Effector memory CD4-positive, alpha-beta T cell (primary cell): ENCODE measurements around the gene ZNF774.
"Not testable (repeated sequence)": the region's sequence is repeated elsewhere in the genome, so short reads cannot be mapped to it uniquely, and the experiment has no call there.

Experiments
- DNase-seq, 3 donors: peaks; one replicate each; pipeline ENCODE4 v3.0.0-alpha.2; 2020
- H3K27ac ChIP-seq: 2 replicates; pipeline ENCODE4 v1.7.0; 2013; ENCODE audit warnings: mild to moderate bottlenecking, low read length, moderate library complexity; ENCODE audit not compliant: insufficient read depth, poor library complexity, severe bottlenecking
- H3K27me3 ChIP-seq: replicated peaks from 2 replicates; pipeline ENCODE4 v1.7.0; 2013; ENCODE audit warnings: mild to moderate bottlenecking, low read length; ENCODE audit not compliant: insufficient read depth, control insufficient read depth, poor library complexity, severe bottlenecking
- H3K36me3 ChIP-seq: 2 replicates; pipeline ENCODE4 v1.7.0; 2013; ENCODE audit warnings: mild to moderate bottlenecking, low read length, moderate library complexity; ENCODE audit not compliant: control insufficient read depth, insufficient read depth
- H3K4me1 ChIP-seq: 2 replicates; pipeline ENCODE4 v1.7.0; 2013; ENCODE audit warnings: low read length, mild to moderate bottlenecking; ENCODE audit not compliant: control insufficient read depth, insufficient read depth, poor library complexity, severe bottlenecking
- H3K4me3 ChIP-seq: 2 replicates; pipeline ENCODE4 v1.7.0; 2013; ENCODE audit warnings: low read length, low read depth, mild to moderate bottlenecking; ENCODE audit not compliant: insufficient read depth, poor library complexity, severe bottlenecking
- H3K9me3 ChIP-seq: 2 replicates; pipeline ENCODE4 v1.7.0; 2013; ENCODE audit warnings: mild to moderate bottlenecking, low read length, moderate library complexity; ENCODE audit not compliant: control insufficient read depth

ZNF774 gene

GRCh38 chr15:90400005-90400758 is 48.1 kb downstream of the ZNF774 start:
- peak overlapping the region; percentile 10 for H3K4me3 ChIP-seq
- H3K4me1 ChIP-seq = peaks cover 27% of the 10 kb centered on the region
- DNase-seq = no peak

DNA sequence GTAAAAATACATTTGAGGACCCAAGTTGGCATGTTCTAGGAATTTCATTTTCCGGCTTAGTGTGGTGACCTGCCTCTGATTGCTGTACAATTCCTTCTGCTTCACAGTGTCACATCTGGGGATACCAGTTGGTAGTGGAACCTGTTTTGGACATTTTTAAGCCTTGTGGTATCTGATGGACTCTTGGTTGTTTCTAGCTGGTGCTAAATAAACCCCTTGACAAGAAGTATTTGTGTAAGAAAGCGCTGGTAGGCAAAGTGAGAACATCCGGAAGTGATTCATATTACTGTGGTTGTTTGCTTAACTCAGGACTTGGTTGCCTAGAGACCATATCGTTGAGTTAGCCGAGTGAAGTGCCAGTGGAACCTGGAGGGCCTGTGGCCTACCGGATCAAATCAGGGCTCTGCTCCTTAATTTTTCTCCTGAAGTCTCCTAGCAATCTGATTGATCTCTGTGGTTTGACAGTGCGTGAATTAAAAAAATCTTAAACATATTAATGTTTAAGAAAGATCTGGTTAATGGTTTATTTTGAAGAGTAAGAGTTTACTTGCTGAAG is 48.8 kb downstream of the ZNF774 start:
- Histone ChIP-seq H3K4me3 (peak overlapping the region; percentile 10), H3K27me3 (no peaks in the 10 kb centered on the region), H3K36me3 (no peaks in the 10 kb centered on the region), H3K4me1 (peaks cover 27% of the 10 kb centered on the region), H3K9me3 (no peaks in the 10 kb centered on the region), H3K27ac (peak overlapping the region; percentile 92)
- peak; percentile 52 to 69 (median 59) for DNase-seq

More at GRCh38 chr15:90400005-90400758, 48.1 kb downstream of the ZNF774 start:
- Histone ChIP-seq H3K36me3 (no peaks in the 10 kb centered on the region), H3K27me3 (no peaks in the 10 kb centered on the region), H3K9me3 (no peaks in the 10 kb centered on the region), H3K27ac (peak overlapping the region; percentile 92)

DNA sequence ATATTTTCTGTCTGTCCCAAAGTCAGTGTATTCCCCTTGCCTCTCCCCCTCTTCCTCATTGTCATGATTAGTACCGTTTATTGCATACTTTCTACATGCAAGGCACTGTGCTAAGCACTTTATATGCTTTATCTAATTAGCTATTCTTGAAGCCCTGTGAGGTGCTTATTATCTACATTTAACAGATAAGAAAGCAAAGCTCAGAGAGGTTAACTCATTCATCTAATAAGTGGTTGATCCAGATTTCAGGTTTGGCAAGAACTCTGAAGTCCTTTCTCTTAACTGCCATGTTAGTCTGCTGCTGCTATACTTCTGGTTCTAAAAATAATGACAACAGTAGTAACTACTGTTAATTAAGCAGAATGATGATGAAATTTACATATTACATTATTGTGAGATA is 49.4 kb downstream of the ZNF774 start:
- no peak for DNase-seq
- H3K36me3 ChIP-seq = no peaks in the 10 kb centered on the region
- H3K27ac ChIP-seq = peak overlapping the region; percentile 92
- peaks cover 27% of the 10 kb centered on the region for H3K4me1 ChIP-seq
- no peaks in the 10 kb centered on the region for H3K27me3 ChIP-seq
- H3K9me3 ChIP-seq = no peaks in the 10 kb centered on the region
- H3K4me3 ChIP-seq = no peak overlapping the region

DNA sequence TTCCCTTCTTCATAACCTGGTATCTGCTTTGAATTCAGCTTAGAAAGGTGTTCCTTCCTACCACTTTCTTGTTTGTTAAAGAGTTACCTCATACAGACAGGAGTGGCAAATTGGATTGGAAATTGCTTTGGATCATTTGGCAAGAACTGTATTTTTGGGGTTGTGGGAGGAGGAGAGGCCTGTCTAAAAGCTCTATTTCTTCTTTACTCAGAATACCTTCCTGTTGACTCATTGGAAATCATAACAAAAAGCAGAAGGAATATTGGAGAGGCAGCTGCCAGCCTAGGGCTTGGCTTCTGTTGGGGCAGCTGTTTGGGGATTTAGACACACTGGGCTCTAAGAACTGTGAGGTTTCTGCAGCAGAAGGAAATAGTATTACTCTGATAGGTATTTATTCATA is 50.1 kb downstream of the ZNF774 start:
- Histone ChIP-seq H3K27me3 (no peaks in the 10 kb centered on the region), H3K4me1 (peaks cover 29% of the 10 kb centered on the region), H3K36me3 (no peaks in the 10 kb centered on the region), H3K27ac (peak overlapping the region; percentile 92), H3K9me3 (no peaks in the 10 kb centered on the region), H3K4me3 (no peak overlapping the region)
- DNase-seq = no peak

GRCh38 chr15:90402767-90403166 is 50.7 kb downstream of the ZNF774 start:
- Histone ChIP-seq H3K4me3 (no peak overlapping the region), H3K9me3 (no peaks in the 10 kb centered on the region), H3K27ac (no peak overlapping the region), H3K4me1 (peaks cover 32% of the 10 kb centered on the region), H3K27me3 (no peaks in the 10 kb centered on the region), H3K36me3 (no peaks in the 10 kb centered on the region)
- DNase-seq = no peak

DNA sequence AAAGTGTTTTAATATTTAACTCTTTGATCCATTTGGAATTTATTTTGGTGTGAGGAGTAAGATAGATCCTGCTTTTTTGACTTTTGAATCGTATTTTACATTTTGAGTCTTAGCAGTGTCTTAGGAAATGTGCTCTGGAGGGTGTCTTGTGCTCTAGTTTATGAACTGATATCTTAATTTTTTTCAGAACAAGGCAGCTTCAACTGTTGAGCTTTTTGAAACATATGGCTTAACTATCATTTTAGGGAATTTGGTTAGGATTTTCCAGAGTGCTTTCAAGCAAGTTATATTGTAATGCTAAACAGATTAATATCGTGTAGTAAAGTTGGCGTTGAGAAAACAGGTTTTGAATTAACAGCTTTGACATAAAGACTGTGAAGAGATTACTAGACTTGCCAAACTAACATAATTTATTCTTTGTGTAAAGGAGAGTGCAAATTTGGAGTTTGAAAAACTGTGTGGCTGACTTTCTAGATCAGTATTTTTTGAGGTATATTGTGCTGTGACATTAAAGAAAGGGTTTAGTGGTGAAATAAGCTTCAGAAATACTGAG is 53.0 kb downstream of the ZNF774 start:
- H3K27me3 ChIP-seq = no peaks in the 10 kb centered on the region
- H3K27ac ChIP-seq = no peak overlapping the region
- H3K36me3 ChIP-seq = no peaks in the 10 kb centered on the region
- no peak overlapping the region for H3K4me3 ChIP-seq
- H3K9me3 ChIP-seq = no peaks in the 10 kb centered on the region
- no peak for DNase-seq
- H3K4me1 ChIP-seq = peaks cover 29% of the 10 kb centered on the region

GRCh38 chr15:90407336-90407735 is 55.3 kb downstream of the ZNF774 start:
- Histone ChIP-seq H3K27me3 (no peaks in the 10 kb centered on the region), H3K27ac (no peak overlapping the region), H3K36me3 (no peaks in the 10 kb centered on the region), H3K4me3 (no peak overlapping the region), H3K9me3 (no peaks in the 10 kb centered on the region), H3K4me1 (peaks cover 10% of the 10 kb centered on the region)
- no peak for DNase-seq

DNA sequence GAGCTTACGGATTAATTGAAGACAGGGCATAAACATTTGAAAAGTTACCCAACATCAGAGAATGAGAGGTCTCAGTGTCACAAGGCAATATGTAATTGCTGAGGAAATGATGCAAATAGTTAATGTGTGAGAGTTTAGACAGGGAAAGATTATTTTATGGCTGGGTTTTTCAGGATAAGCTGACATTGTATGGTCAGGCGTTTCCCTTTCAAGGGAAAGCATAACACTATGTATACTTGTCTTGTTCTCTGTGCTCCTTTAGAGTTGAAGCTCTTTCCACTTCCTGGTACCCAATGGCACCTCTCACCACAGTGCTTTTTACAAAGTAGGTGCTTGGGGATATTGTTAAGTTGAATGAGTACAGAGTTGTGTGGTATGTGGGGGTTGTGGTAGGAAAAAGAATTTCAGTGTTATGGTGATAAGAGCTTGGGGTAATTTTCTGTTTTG is 55.8 kb downstream of the ZNF774 start:
- peaks cover 13% of the 10 kb centered on the region for H3K4me1 ChIP-seq
- no peak overlapping the region for H3K27ac ChIP-seq
- no peaks in the 10 kb centered on the region for H3K36me3 ChIP-seq
- no peak for DNase-seq
- no peaks in the 10 kb centered on the region for H3K9me3 ChIP-seq
- no peaks in the 10 kb centered on the region for H3K27me3 ChIP-seq
- no peak overlapping the region for H3K4me3 ChIP-seq

- no peak overlapping the region for H3K4me3 ChIP-seq
- no peak overlapping the region for H3K27ac ChIP-seq
- no peak for DNase-seq
- H3K4me1 ChIP-seq = peaks cover 16% of the 10 kb centered on the region
- no peaks in the 10 kb centered on the region for H3K36me3 ChIP-seq
- H3K27me3 ChIP-seq = no peaks in the 10 kb centered on the region
- no peaks in the 10 kb centered on the region for H3K9me3 ChIP-seq
Observed at GRCh38 chr15:90408657-90409056, 56.6 kb downstream of the ZNF774 start.

- not testable (repeated sequence) for H3K27ac ChIP-seq, H3K4me3 ChIP-seq, DNase-seq, H3K27me3 ChIP-seq, H3K36me3 ChIP-seq, H3K9me3 ChIP-seq
- H3K4me1 ChIP-seq = peaks cover 19% of the 10 kb centered on the region
Observed at GRCh38 chr15:90409587-90409986, 57.5 kb downstream of the ZNF774 start.
